ENCODE results near the gene RPTOR.

The RPTOR gene

GRCh38 chr17:81003711-81004475, 459.3 kb downstream of the RPTOR start:
- no peak for TF ChIP-seq CTCF (IDR thresholded peaks at IDR 0.05; ENCODE audit: control insufficient read depth, insufficient read depth, low read depth, low read length, missing control alignments)
- no peak for DNase-seq (ENCODE audit: low read depth)
- peak overlapping the region; percentile 37 for H3K4me3 ChIP-seq (ENCODE audit: control insufficient read depth, low read depth, low read length)

GRCh38 chr17:81006891-81007290, 462.3 kb downstream of the RPTOR start:
- no peak for DNase-seq (ENCODE audit: low read depth)
- TF ChIP-seq CTCF (IDR thresholded peaks at IDR 0.05; ENCODE audit: control insufficient read depth, insufficient read depth, low read depth, low read length, missing control alignments): no peak
- no peak overlapping the region for H3K4me3 ChIP-seq (ENCODE audit: control insufficient read depth, low read depth, low read length)

GRCh38 chr17:81008140-81008539, 463.5 kb downstream of the RPTOR start:
- no peak for DNase-seq (ENCODE audit: low read depth)
- no peak for TF ChIP-seq CTCF (IDR thresholded peaks at IDR 0.05; ENCODE audit: control insufficient read depth, insufficient read depth, low read depth, low read length, missing control alignments)
- no peak overlapping the region for H3K4me3 ChIP-seq (ENCODE audit: control insufficient read depth, low read depth, low read length)

GRCh38 chr17:81009136-81009535, 464.5 kb downstream of the RPTOR start:
- TF ChIP-seq CTCF (IDR thresholded peaks at IDR 0.05; ENCODE audit: control insufficient read depth, insufficient read depth, low read depth, low read length, missing control alignments): no peak
- H3K4me3 ChIP-seq (ENCODE audit: control insufficient read depth, low read depth, low read length): no peak overlapping the region
- no peak for DNase-seq (ENCODE audit: low read depth)

- no peak for TF ChIP-seq CTCF (IDR thresholded peaks at IDR 0.05; ENCODE audit: control insufficient read depth, insufficient read depth, low read depth, low read length, missing control alignments)
- H3K4me3 ChIP-seq (ENCODE audit: control insufficient read depth, low read depth, low read length): no peak overlapping the region
- DNase-seq (ENCODE audit: low read depth): no peak
These were observed 466.3 kb downstream of the RPTOR start for GRCh38 chr17:81010935-81011334.

- H3K4me3 ChIP-seq (ENCODE audit: control insufficient read depth, low read depth, low read length): no peak overlapping the region
- no peak for DNase-seq (ENCODE audit: low read depth)
- TF ChIP-seq CTCF (IDR thresholded peaks at IDR 0.05; ENCODE audit: control insufficient read depth, insufficient read depth, low read depth, low read length, missing control alignments): no peak
These were observed 467.3 kb downstream of the RPTOR start for GRCh38 chr17:81011951-81012350.
